ENCODE data around the gene XYLT1.

XYLT1 gene

DNA sequence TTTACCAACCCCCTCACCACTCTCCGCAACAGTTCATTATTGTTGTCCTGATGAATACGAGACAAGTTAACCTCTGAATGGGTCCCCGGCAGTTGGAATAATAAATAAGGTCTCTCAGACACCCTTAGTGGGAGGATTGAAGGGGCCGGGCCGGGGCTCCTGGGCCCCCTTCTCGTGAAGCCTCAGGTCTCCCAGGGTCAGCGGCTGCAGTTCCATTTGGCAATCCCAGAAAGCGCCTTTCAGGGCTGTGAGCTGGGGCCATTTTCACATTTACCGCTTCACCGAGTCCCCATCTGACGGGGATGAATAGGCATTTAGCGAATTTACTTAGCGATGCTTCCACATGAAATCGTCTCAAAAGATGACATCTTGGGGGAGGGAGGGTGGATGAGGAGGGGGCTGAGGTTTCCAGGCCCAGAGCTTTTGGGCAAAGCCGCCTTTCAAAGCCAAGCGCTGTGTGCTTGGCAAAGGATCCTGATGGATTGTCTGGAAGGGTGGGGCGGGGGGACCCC lies 309.8 kb downstream of the XYLT1 start:
- Histone ChIP-seq H3K36me3 (ENCODE audit: control insufficient read depth in 2 of 2, insufficient read depth in 1 of 2, low read length in 2 of 2) (no peaks in the 10 kb centered on the region), H3K9me3 (ENCODE audit: control insufficient read depth, insufficient read depth, low read depth, low read length) (no peaks in the 10 kb centered on the region), H3K4me3 (ENCODE audit: low read depth, low read length) (no peak overlapping the region), H3K4me1 (ENCODE audit: control insufficient read depth, insufficient read depth, low read length) (no peaks in the 10 kb centered on the region), H3K27ac (ENCODE audit: extremely low read depth, low read depth, low read length) (no peak overlapping the region)
- TF ChIP-seq KLF16 (tag by site-specific recombination; IDR thresholded peaks at IDR 0.05) (no peak), GFI1B (tag by site-specific recombination; IDR thresholded peaks at IDR 0.05) (no peak), ZBTB48 (tag by site-specific recombination; IDR thresholded peaks at IDR 0.05) (no peak), ZNF768 (tag by site-specific recombination; IDR thresholded peaks at IDR 0.05) (no peak), ZNF16 (tag by site-specific recombination; IDR thresholded peaks at IDR 0.05; ENCODE audit: low read depth) (no peak), ZNF561 (tag by site-specific recombination; IDR thresholded peaks at IDR 0.05; ENCODE audit: borderline replicate concordance) (no peak), MZF1 (tag by site-specific recombination; IDR thresholded peaks at IDR 0.05; ENCODE audit: borderline replicate concordance) (no peak), ZNF530 (tag by site-specific recombination; IDR thresholded peaks at IDR 0.05; ENCODE audit: low read depth) (no peak), ZNF830 (tag by site-specific recombination; IDR thresholded peaks at IDR 0.05; ENCODE audit: low read depth) (no peak), ZNF114 (tag by site-specific recombination; IDR thresholded peaks at IDR 0.05) (no peak), GLIS1 (tag by site-specific recombination; IDR thresholded peaks at IDR 0.05) (no peak), ZNF174 (tag by site-specific recombination; IDR thresholded peaks at IDR 0.05) (no peak), ZNF548 (tag by site-specific recombination; IDR thresholded peaks at IDR 0.05) (no peak)
- TF ChIP-seq, protein P1, sequence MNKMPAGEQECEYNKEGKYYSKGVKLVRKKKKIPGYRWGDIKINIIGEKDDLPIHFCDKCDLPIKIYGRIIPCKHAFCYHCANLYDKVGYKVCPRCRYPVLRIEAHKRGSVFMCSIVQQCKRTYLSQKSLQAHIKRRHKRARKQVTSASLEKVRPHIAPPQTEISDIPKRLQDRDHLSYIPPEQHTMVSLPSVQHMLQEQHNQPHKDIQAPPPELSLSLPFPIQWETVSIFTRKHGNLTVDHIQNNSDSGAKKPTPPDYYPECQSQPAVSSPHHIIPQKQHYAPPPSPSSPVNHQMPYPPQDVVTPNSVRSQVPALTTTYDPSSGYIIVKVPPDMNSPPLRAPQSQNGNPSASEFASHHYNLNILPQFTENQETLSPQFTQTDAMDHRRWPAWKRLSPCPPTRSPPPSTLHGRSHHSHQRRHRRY (tag by site-specific recombination; IDR thresholded peaks at IDR 0.05), result no peak
- TF ChIP-seq, protein P2, sequence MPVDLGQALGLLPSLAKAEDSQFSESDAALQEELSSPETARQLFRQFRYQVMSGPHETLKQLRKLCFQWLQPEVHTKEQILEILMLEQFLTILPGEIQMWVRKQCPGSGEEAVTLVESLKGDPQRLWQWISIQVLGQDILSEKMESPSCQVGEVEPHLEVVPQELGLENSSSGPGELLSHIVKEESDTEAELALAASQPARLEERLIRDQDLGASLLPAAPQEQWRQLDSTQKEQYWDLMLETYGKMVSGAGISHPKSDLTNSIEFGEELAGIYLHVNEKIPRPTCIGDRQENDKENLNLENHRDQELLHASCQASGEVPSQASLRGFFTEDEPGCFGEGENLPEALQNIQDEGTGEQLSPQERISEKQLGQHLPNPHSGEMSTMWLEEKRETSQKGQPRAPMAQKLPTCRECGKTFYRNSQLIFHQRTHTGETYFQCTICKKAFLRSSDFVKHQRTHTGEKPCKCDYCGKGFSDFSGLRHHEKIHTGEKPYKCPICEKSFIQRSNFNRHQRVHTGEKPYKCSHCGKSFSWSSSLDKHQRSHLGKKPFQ (tag by site-specific recombination; IDR thresholded peaks at IDR 0.05), result no peak
- CTCF ChIA-PET, result no interaction called here
- POLR2A ChIA-PET, result no interaction called here

DNA sequence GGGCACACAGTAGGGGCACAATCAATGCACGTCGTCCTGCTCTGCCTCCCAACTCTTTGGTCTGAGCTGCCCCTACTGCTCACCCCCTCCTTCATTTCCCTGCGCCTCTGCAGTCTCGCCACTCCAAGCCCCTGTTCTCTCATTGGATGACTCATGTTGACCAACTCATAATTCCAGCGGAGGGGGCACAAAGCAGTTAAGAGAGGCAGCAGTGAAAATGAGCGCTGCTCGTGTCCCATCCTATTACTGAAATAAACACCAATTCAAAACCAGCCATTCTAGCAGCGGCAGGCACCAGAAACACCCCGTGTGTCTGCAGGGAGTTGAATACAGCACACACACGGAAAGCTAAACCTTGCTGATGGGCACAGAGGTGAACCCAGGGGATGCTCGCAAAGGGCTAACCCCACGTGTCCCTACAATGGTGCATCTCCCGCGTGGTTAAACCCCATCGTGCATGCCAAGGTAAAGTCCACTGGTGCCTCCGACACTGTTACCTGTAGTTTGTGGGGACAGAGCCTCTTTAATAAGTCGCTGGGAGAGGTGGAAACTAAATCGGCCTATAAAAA lies 310.4 kb downstream of the XYLT1 start:
- H3K4me1 ChIP-seq (ENCODE audit: control insufficient read depth, insufficient read depth, low read length), result no peaks in the 10 kb centered on the region
- H3K36me3 ChIP-seq (ENCODE audit: control insufficient read depth in 2 of 2, insufficient read depth in 1 of 2, low read length in 2 of 2), result no peaks in the 10 kb centered on the region
- no peak overlapping the region for H3K27ac ChIP-seq (ENCODE audit: extremely low read depth, low read depth, low read length)
- TF ChIP-seq ZNF292 (tag by site-specific recombination; IDR thresholded peaks at IDR 0.05; ENCODE audit: borderline replicate concordance, low read depth) (no peak), RBAK (tag by site-specific recombination; IDR thresholded peaks at IDR 0.05) (no peak), ZNF146 (tag by site-specific recombination; IDR thresholded peaks at IDR 0.05) (no peak), MZF1 (tag by site-specific recombination; IDR thresholded peaks at IDR 0.05; ENCODE audit: borderline replicate concordance) (no peak), ZNF350 (tag by site-specific recombination; IDR thresholded peaks at IDR 0.05) (no peak), ZNF114 (tag by site-specific recombination; IDR thresholded peaks at IDR 0.05) (no peak), ZSCAN23 (tag by site-specific recombination; IDR thresholded peaks at IDR 0.05) (no peak)
- no peak overlapping the region for H3K4me3 ChIP-seq (ENCODE audit: low read depth, low read length)
- ChIA-PET POLR2A (no interaction called here), CTCF (no interaction called here)
- no peaks in the 10 kb centered on the region for H3K9me3 ChIP-seq (ENCODE audit: control insufficient read depth, insufficient read depth, low read depth, low read length)

DNA sequence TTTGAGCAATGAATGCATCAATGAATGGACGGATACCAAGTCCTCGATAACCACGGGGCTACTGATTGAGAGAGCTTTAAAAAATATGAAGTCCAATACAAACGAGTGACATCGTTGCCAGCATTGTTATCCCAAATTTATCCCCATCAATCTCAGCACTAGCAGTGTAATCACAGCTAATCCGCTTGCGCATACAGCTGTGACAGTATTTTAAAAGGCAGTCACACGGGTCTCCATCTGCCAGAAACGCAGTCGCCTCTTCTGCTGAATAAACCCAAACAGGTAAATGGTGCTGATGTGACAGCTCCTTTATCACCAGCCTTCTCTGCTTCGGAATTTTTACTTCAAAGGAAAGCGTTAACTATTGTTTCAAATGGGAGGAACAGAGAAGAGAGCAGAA lies 311.1 kb downstream of the XYLT1 start:
- H3K9me3 ChIP-seq (ENCODE audit: control insufficient read depth, insufficient read depth, low read depth, low read length), result no peaks in the 10 kb centered on the region
- H3K4me1 ChIP-seq (ENCODE audit: control insufficient read depth, insufficient read depth, low read length), result no peaks in the 10 kb centered on the region
- H3K27ac ChIP-seq (ENCODE audit: extremely low read depth, low read depth, low read length), result no peak overlapping the region
- no peaks in the 10 kb centered on the region for H3K36me3 ChIP-seq (ENCODE audit: control insufficient read depth in 2 of 2, insufficient read depth in 1 of 2, low read length in 2 of 2)
- POLR2A ChIA-PET, result no interaction called here
- CTCF ChIA-PET, result no interaction called here
- no peak overlapping the region for H3K4me3 ChIP-seq (ENCODE audit: low read depth, low read length)
- TF ChIP-seq ZFP41 (tag by site-specific recombination; IDR thresholded peaks at IDR 0.05; ENCODE audit: borderline replicate concordance) (no peak), ZNF423 (tag by site-specific recombination; IDR thresholded peaks at IDR 0.05) (no peak), GLIS1 (tag by site-specific recombination; IDR thresholded peaks at IDR 0.05) (no peak)
- TF ChIP-seq, protein P3, sequence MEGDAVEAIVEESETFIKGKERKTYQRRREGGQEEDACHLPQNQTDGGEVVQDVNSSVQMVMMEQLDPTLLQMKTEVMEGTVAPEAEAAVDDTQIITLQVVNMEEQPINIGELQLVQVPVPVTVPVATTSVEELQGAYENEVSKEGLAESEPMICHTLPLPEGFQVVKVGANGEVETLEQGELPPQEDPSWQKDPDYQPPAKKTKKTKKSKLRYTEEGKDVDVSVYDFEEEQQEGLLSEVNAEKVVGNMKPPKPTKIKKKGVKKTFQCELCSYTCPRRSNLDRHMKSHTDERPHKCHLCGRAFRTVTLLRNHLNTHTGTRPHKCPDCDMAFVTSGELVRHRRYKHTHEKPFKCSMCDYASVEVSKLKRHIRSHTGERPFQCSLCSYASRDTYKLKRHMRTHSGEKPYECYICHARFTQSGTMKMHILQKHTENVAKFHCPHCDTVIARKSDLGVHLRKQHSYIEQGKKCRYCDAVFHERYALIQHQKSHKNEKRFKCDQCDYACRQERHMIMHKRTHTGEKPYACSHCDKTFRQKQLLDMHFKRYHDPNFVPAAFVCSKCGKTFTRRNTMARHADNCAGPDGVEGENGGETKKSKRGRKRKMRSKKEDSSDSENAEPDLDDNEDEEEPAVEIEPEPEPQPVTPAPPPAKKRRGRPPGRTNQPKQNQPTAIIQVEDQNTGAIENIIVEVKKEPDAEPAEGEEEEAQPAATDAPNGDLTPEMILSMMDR (tag by site-specific recombination; IDR thresholded peaks at IDR 0.05), result no peak
- TF ChIP-seq, protein P4, sequence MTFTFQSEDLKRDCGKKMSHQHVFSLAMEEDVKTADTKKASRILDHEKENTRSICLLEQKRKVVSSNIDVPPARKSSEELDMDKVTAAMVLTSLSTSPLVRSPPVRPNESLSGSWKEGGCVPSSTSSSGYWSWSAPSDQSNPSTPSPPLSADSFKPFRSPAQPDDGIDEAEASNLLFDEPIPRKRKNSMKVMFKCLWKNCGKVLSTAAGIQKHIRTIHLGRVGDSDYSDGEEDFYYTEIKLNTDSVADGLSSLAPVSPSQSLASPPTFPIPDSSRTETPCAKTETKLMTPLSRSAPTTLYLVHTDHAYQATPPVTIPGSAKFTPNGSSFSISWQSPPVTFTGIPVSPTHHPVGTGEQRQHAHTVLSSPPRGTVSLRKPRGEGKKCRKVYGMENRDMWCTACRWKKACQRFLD (tag by site-specific recombination; IDR thresholded peaks at IDR 0.05), result no peak

All from HEK293 (cell line).